HEK293T (cell line): Measurements from ENCODE around the gene GMPPB.
"Not testable (repeated sequence)": the region's sequence is repeated elsewhere in the genome, so short reads cannot be mapped to it uniquely, and the experiment has no call there.

Source experiments
- CTCF ChIA-PET: fragments of 350-600 bp; formaldehyde crosslinking; extraction: SDS; loops from one replicate; lab custom pipeline; 2021; ENCODE audit warnings: antibody characterized with exemption, inconsistent platforms; lab: Yijun Ruan, JAX
- POLR2A ChIA-PET: fragments of 350-600 bp; formaldehyde crosslinking; extraction: SDS; loops from one replicate; lab custom pipeline; 2020; ENCODE audit warnings: antibody characterized with exemption, inconsistent platforms; lab: Yijun Ruan, JAX
- DNase-seq: peaks from one replicate; pipeline ENCODE4 v3.0.0; 2012; ENCODE audit warnings: mixed read lengths; ENCODE audit errors: extremely low spot score
- ARNT ChIP-seq: fragments of 450-650 bp; IDR thresholded peaks from 2 replicates; pipeline ENCODE4 v1.6.1; 2017; ENCODE audit warnings: mild to moderate bottlenecking
- ELF4 ChIP-seq: fragments of 450-650 bp; IDR thresholded peaks from 2 replicates; pipeline ENCODE4 v1.6.1; 2017; ENCODE audit warnings: antibody characterized with exemption
- FOXA1 ChIP-seq: fragments of 450-650 bp; IDR thresholded peaks from 2 replicates; pipeline ENCODE4 v1.6.1; 2016; ENCODE audit warnings: mild to moderate bottlenecking
- FOXK2 ChIP-seq: fragments of 450-650 bp; IDR thresholded peaks from 2 replicates; pipeline ENCODE4 v1.6.1; 2016; ENCODE audit warnings: mild to moderate bottlenecking
- FOXM1 ChIP-seq: fragments of 450-650 bp; IDR thresholded peaks from 2 replicates; pipeline ENCODE4 v1.6.1; 2017; ENCODE audit warnings: mild to moderate bottlenecking, borderline replicate concordance
- HDGF ChIP-seq: fragments of 450-650 bp; IDR thresholded peaks from 2 replicates; pipeline ENCODE4 v1.6.1; 2017; ENCODE audit warnings: antibody characterized with exemption, borderline replicate concordance
- L3MBTL2 ChIP-seq: fragments of 450-650 bp; conservative IDR thresholded peaks from 2 replicates; pipeline ENCODE4 v1.6.1; 2016; ENCODE audit warnings: mild to moderate bottlenecking
- LEF1 ChIP-seq: fragments of 450-650 bp; IDR thresholded peaks from 2 replicates; pipeline ENCODE4 v1.6.1; 2017; ENCODE audit warnings: mild to moderate bottlenecking, borderline replicate concordance
- SUZ12 ChIP-seq: fragments of 450-650 bp; IDR thresholded peaks from 2 replicates; pipeline ENCODE4 v1.6.1; 2016; ENCODE audit warnings: mild to moderate bottlenecking
- TARDBP ChIP-seq: fragments of 450-650 bp; IDR thresholded peaks from 2 replicates; pipeline ENCODE4 v1.6.1; 2016
- TF ChIP-seq, protein P1 (sequence below): fragments of 450-650 bp; IDR thresholded peaks from 2 replicates; pipeline ENCODE4 v1.6.1; 2016

Gene GMPPB

GRCh38 chr3:49700014-49700413 lies 23.7 kb downstream of the GMPPB start:
- TF ChIP-seq, protein P1, sequence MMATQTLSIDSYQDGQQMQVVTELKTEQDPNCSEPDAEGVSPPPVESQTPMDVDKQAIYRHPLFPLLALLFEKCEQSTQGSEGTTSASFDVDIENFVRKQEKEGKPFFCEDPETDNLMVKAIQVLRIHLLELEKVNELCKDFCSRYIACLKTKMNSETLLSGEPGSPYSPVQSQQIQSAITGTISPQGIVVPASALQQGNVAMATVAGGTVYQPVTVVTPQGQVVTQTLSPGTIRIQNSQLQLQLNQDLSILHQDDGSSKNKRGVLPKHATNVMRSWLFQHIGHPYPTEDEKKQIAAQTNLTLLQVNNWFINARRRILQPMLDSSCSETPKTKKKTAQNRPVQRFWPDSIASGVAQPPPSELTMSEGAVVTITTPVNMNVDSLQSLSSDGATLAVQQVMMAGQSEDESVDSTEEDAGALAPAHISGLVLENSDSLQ = no peak
- TF ChIP-seq FOXA1 = no peak
- no peak for TF ChIP-seq FOXK2
- TF ChIP-seq ELF4 = no peak
- ChIA-PET POLR2A (no interaction called here), CTCF (interaction anchor here (1.8 kb wide), 1 partner anchor 139 kb away, joined by 8 read pairs; no protein-coding TSS in a partner anchor)
- DNase-seq = no peak

- DNase-seq = no peak
- ChIA-PET POLR2A (no interaction called here), CTCF (no interaction called here)
- TF ChIP-seq LEF1 (no peak), TARDBP (no peak)
Measured at GRCh38 chr3:49699281-49699979, 24.3 kb downstream of the GMPPB start.

- DNase-seq, POLR2A ChIA-PET: not testable (repeated sequence)
- CTCF ChIA-PET = interaction anchor here (0.7 kb wide), 1 partner anchor 133 kb away, joined by 4 read pairs; no protein-coding TSS in a partner anchor
Measured at GRCh38 chr3:49695350-49696015, 28.3 kb downstream of the GMPPB start.

- DNase-seq, POLR2A ChIA-PET: not testable (repeated sequence)
- CTCF ChIA-PET = interaction anchor here (0.7 kb wide), 1 partner anchor 132 kb away, joined by 4 read pairs; no protein-coding TSS in a partner anchor
Measured at GRCh38 chr3:49694409-49695070, 29.2 kb downstream of the GMPPB start.

DNA sequence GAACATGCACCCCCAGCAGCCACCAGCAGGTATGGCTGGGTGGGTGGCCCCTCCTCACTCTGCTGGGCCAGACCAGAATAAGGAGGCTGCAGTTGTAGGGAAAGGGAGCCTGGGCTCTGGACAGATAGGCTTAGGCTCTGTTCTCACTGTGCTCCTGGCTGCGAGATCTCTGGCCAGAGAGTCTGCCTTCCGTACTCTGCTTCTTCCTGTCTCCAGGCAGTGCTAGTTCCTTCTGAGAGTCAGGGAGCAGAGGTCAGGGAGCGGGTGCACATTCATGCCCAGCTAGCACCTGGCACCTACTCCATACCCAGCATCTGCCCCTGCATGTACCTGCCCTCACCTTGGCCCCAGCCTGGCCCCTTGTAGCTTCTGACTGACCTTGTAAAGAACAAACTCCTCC lies 32.3 kb downstream of the GMPPB start:
- POLR2A ChIA-PET, DNase-seq, CTCF ChIA-PET: not testable (repeated sequence)

DNA sequence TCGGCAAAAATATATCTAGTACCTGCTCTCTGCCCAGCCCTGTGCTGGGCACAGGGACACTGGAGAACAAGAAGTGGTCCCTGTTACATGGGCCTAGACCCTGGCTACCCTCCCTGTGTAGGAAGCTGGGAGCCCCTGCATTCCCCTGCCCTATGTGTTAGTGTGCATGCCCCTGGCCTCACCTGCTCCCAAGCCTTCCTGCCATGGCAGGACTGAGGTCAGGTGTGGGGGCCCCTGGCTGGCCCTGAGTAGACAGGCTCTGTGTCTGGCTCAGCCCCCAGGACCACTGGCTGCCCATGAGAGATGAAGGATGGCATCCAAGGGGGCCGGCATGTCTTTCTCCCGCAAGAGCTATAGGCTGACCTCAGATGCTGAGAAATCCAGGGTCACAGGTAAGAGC lies 32.9 kb downstream of the GMPPB start:
- DNase-seq, POLR2A ChIA-PET, CTCF ChIA-PET: not testable (repeated sequence)

GRCh38 chr3:49689908-49690624 lies 33.7 kb downstream of the GMPPB start:
- POLR2A ChIA-PET, DNase-seq, CTCF ChIA-PET: not testable (repeated sequence)

- CTCF ChIA-PET = no interaction called here
- peak; percentile 90 for DNase-seq
- TF ChIP-seq HDGF (no peak), FOXM1 (0 out of 2 replicates have a peak, but pooled peaks have one; percentile 53), ARNT (peak; percentile 37; the same call in 1 of the 2 replicates), L3MBTL2 (0 out of 2 replicates have a peak, but pooled peaks have one; percentile 14), FOXK2 (peak; percentile 49; the same call in 1 of the 2 replicates), SUZ12 (no peak)
- POLR2A ChIA-PET = interaction anchor here (1.0 kb wide), 1 partner anchor 11 kb away, joined by 3 read pairs; no protein-coding TSS in a partner anchor
Measured at GRCh38 chr3:49689046-49689907, 34.5 kb downstream of the GMPPB start, which contains the start of the genes MST1 and RNF123. Gene MST1 (minus strand): TSS chr3:49689474. CDS start chr3:49688691, 783 bp downstream. Gene RNF123 (plus strand): TSS chr3:49689557. CDS start chr3:49691166, 1,609 bp downstream.

DNA sequence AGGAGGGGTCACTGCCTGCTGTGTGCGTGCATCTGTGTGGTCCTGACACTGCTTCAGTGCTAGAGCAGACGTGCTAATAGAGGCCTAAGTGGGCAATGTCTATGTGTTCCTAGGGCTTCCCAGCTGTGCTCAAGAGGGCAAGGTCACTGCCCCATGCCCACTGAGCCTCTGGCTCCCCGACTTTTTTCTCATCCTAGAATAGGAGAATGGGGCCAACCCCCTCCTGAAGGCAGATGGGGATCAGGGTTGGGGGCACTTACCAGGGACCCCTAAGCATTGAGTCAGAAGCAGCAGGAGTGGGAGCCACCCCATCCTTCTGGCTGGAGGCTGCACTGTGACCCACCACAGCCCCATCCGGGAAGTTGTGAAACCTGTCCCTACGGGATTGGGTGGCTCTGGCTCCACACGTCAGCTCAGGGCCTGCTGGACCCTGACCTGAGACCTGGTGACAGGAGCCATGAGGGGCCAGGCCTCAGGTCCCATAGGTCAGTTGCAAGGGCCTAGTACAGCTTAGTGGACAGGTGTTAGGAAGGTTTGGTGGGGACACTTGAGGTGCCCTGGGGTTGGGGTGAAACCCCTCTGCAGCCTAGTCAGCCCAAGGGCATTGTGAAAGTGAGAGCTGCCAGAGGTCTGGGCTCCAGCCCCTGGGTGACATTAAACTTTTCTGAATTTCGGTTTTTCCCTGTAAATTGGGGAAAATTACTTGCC lies 35.3 kb downstream of the GMPPB start:
- POLR2A ChIA-PET = interaction anchor here (1.0 kb wide), 1 partner anchor 11 kb away, joined by 3 read pairs; no protein-coding TSS in a partner anchor
- DNase-seq, CTCF ChIA-PET: not testable (repeated sequence)

- CTCF ChIA-PET, POLR2A ChIA-PET, DNase-seq: not testable (repeated sequence)
Measured at GRCh38 chr3:49687424-49687795, 36.3 kb downstream of the GMPPB start.

DNA sequence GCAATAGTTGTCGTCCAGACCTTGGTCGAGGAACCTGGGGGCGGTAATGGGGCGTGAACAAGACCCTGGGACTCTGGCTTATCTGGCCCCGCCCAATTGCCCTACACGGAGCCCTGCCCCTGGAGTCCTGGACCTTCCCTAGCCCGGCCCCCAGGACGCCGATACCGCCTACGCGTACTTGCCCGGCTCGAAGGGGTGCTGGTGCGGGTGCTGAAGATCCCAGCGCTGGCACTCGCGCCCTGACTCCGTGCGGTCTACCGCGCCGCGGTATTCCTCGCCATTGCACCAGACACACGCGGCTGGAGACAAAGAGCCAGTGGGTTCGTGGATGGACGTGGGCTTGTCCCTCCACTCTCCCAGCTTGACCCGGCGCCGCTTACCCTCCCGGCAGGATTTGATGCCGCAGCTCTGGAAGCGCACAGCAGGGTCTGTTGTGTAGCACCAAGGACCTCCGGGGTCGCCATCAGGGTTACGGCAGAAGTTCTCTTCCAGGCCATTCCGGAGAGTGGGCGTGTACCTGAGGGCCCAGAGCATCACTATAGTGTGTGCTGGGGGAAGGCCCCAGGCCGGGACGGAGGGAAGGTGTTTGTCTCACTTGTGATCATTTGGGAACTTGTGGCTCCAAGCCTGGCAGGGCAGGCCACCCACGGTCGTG lies 36.9 kb downstream of the GMPPB start:
- CTCF ChIA-PET, POLR2A ChIA-PET, DNase-seq: not testable (repeated sequence)

DNA sequence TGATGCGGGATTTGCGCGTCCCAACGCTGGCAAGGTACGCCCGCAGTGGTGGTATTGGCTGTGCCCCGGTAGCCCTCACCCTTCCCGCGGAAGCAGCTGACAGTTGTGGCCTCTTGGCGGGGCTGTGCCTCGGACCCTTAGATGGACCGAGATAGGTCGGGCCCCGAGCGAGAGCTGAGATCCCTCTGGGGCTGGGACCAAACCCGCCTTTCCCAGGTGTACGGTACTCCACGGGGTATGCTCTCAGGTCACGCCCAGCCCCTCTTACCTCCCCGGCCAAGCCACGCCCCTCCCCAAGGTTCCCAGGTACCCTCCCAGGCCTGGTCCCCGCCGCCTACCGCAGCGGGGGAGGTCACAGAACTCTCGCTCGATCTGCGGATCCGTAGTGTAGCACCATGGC lies 37.4 kb downstream of the GMPPB start:
- POLR2A ChIA-PET, CTCF ChIA-PET, DNase-seq: not testable (repeated sequence)
